ENCODE measurements around the gene CALML3.

The CALML3 gene

GRCh38 chr10:5525561-5526341 is 990 bp downstream of the CALML3 start:
- DNase-seq (ENCODE audit: low read depth): no peak

- no peak for DNase-seq (ENCODE audit: low read depth)
Measured at GRCh38 chr10:5526691-5527331, 2.0 kb downstream of the CALML3 start.

GRCh38 chr10:5527332-5528200 is 2.8 kb downstream of the CALML3 start:
- no peak for DNase-seq (ENCODE audit: low read depth)

GRCh38 chr10:5528989-5529701 is 4.4 kb downstream of the CALML3 start:
- DNase-seq (ENCODE audit: low read depth): no peak

- no peak for DNase-seq (ENCODE audit: low read depth)
Measured at GRCh38 chr10:5529702-5530411, 5.1 kb downstream of the CALML3 start.

- DNase-seq (ENCODE audit: low read depth): no peak
Measured at GRCh38 chr10:5530412-5530806, 5.6 kb downstream of the CALML3 start.

GRCh38 chr10:5530846-5531557 is 6.2 kb downstream of the CALML3 start:
- no peak for DNase-seq (ENCODE audit: low read depth)

- DNase-seq (ENCODE audit: low read depth): no peak
Measured at GRCh38 chr10:5531558-5532306, 7.0 kb downstream of the CALML3 start.

GRCh38 chr10:5532307-5532605 is 7.5 kb downstream of the CALML3 start:
- no peak for DNase-seq (ENCODE audit: low read depth)

- no peak for DNase-seq (ENCODE audit: low read depth)
Measured at GRCh38 chr10:5532618-5533097, 7.9 kb downstream of the CALML3 start.

- no peak for DNase-seq (ENCODE audit: low read depth)
Measured at GRCh38 chr10:5533098-5533731, 8.5 kb downstream of the CALML3 start.

GRCh38 chr10:5534051-5534821 is 9.5 kb downstream of the CALML3 start:
- no peak for DNase-seq (ENCODE audit: low read depth)

GRCh38 chr10:5534880-5535856 is 10.4 kb downstream of the CALML3 start:
- peak; percentile 90 for DNase-seq (ENCODE audit: low read depth)

- no peak for DNase-seq (ENCODE audit: low read depth)
Measured at GRCh38 chr10:5536486-5537081, 11.8 kb downstream of the CALML3 start.

GRCh38 chr10:5537684-5538083 is 12.9 kb downstream of the CALML3 start:
- DNase-seq (ENCODE audit: low read depth): no peak

- no peak for DNase-seq (ENCODE audit: low read depth)
Measured at GRCh38 chr10:5538446-5538845, 13.7 kb downstream of the CALML3 start.

Measured in stromal cell of bone marrow (primary cell).